K562 (cell line): ENCODE data around the gene CRABP2. TPM values are rescaled to one million over a fixed set of nuclear protein-coding genes. Genes with fewer than 3 reads are reported as not detected.

ENCODE experiments used
- ATAC-seq: fragments of 200-7000 bp; cut with Tn5 transposase; 3 replicates; pipeline ENCODE4 v1.9.1; 2020; ENCODE audit warnings: moderate library complexity
- BruUV-seq: library from RNA; stranded (reverse); fragments of 400-500 nt; replicated peaks from 2 replicates; lab custom pipeline; 2021; lab: Mats Ljungman, UMichigan
- CTCF ChIA-PET: fragments of 300-600 bp; formaldehyde crosslinking; extraction: SDS; loops from one replicate; lab custom pipeline; 2021; ENCODE audit warnings: low intra/inter-chr PET ratio; lab: Yijun Ruan, JAX
- POLR2A ChIA-PET: fragments of 300-600, 350-650 bp; sonication (Branson Sonifier 250); formaldehyde crosslinking; extraction: SDS; loops from one replicate; lab custom pipeline; 2021; ENCODE audit warnings: antibody characterized with exemption, inconsistent platforms; lab: Yijun Ruan, JAX
- DNase-seq, 4 experiments: peaks; one replicate each; pipeline versions ENCODE4 v3.0.0 to v3.0.0-alpha.2; 2011 to 2018; ENCODE audit warnings: low spot score in 3 of 4, mixed read lengths in 3 of 4; ENCODE audit errors: extremely low read depth in 1 of 4
- FAIRE-seq: peaks from 2 replicates; lab custom pipeline; 2011; peaks lifted over from hg19 to GRCh38; lab: Jason Lieb, UNC
- H2AFZ ChIP-seq: 2 replicates; pipeline ENCODE4 v1.6.0; 2011; ENCODE audit warnings: low read depth, low read length, control low read depth, inconsistent platforms
- H3K27ac ChIP-seq: fragments of 200-600 bp; 3 replicates; pipeline ENCODE4 v1.8.0; 2011; ENCODE audit warnings: low read depth, mild to moderate bottlenecking, control low read depth, inconsistent platforms, low read length, moderate library complexity, mixed read lengths; ENCODE audit errors: extremely low read depth
- H3K27me3 ChIP-seq, 2 experiments: fragments of 300-600 bp in 1 of 2; 2 replicates in 1 of 2; 3 replicates in 1 of 2; pipeline versions ENCODE4 v1.6.0 to v1.8.0; 2011; ENCODE audit warnings: inconsistent platforms in 2 of 2, low read length in 2 of 2, mild to moderate bottlenecking in 1 of 2, mixed read lengths in 1 of 2, moderate library complexity in 1 of 2; ENCODE audit not compliant: control insufficient read depth in 2 of 2, insufficient read depth in 2 of 2
- H3K36me3 ChIP-seq: fragments of 300-600 bp; 3 replicates; pipeline ENCODE4 v1.8.0; 2011; ENCODE audit warnings: mild to moderate bottlenecking, low read length, inconsistent platforms; ENCODE audit not compliant: control insufficient read depth, insufficient read depth
- H3K4me1 ChIP-seq, 2 experiments: fragments of 200-600 bp in 1 of 2; replicated peaks in 1 of 2; 2 replicates in 1 of 2; 3 replicates in 1 of 2; pipeline versions ENCODE4 v1.5.1 to v1.8.0; 2011; ENCODE audit warnings: inconsistent platforms in 2 of 2, low read length in 2 of 2, mild to moderate bottlenecking in 1 of 2, mixed read lengths in 1 of 2, moderate library complexity in 1 of 2; ENCODE audit not compliant: control insufficient read depth in 2 of 2, insufficient read depth in 2 of 2
- H3K4me2 ChIP-seq: 2 replicates; pipeline ENCODE4 v1.6.1; 2011; ENCODE audit warnings: low read length, control low read depth, inconsistent platforms, mixed read lengths; ENCODE audit not compliant: insufficient read depth
- H3K4me3 ChIP-seq: fragments of 200-600 bp; sonication (generic), shearing (Covaris generic); 2 replicates; pipeline ENCODE4 v1.5.1; 2016; ENCODE audit warnings: control low read depth, inconsistent platforms
- H3K79me2 ChIP-seq: fragments of 200-600 bp; 3 replicates; pipeline ENCODE4 v1.8.0; 2011; ENCODE audit warnings: low read length, inconsistent platforms; ENCODE audit not compliant: control insufficient read depth, insufficient read depth
- H3K9ac ChIP-seq, 2 experiments: 2 replicates each; pipeline versions ENCODE4 v1.6.0 to v1.6.1; 2011; ENCODE audit warnings: low read depth in 2 of 2, low read length in 2 of 2, control low read depth in 1 of 2, inconsistent platforms in 1 of 2, mild to moderate bottlenecking in 1 of 2, mixed read lengths in 1 of 2; ENCODE audit not compliant: insufficient read depth in 1 of 2
- H3K9me1 ChIP-seq: one replicate; pipeline ENCODE4 v1.6.0; 2011; ENCODE audit warnings: inconsistent platforms, mild to moderate bottlenecking, low read length, moderate library complexity; ENCODE audit not compliant: control insufficient read depth, insufficient read depth
- H3K9me3 ChIP-seq: replicated peaks from 2 replicates; pipeline ENCODE4 v1.5.1; 2011; ENCODE audit warnings: low read depth, low read length, inconsistent platforms; ENCODE audit not compliant: control insufficient read depth, insufficient read depth
- H4K20me1 ChIP-seq: replicated peaks from 2 replicates; pipeline ENCODE4 v1.6.1; 2011; ENCODE audit warnings: low read length, inconsistent platforms, mixed read lengths; ENCODE audit not compliant: control insufficient read depth, insufficient read depth
- BCOR ChIP-seq: fragments of 450-650 bp; IDR thresholded peaks from 2 replicates; pipeline ENCODE4 v1.6.1; 2016
- CBX3 ChIP-seq, 2 experiments: IDR thresholded peaks; 1 replicate in 1 of 2; 2 replicates in 1 of 2; pipeline ENCODE4 v1.6.1; 2012; ENCODE audit warnings: inconsistent platforms in 2 of 2, low read length in 2 of 2, borderline replicate concordance in 1 of 2, control low read depth in 1 of 2
- DACH1 ChIP-seq: fragments of 450-650 bp; IDR thresholded peaks from 2 replicates; pipeline ENCODE4 v1.6.1; 2018; ENCODE audit not compliant: partially characterized antibody
- RAD51 ChIP-seq: fragments of 450-650 bp; IDR thresholded peaks from 2 replicates; pipeline ENCODE4 v1.7.1; 2016; ENCODE audit warnings: low read depth, mild to moderate bottlenecking, borderline replicate concordance
- RBM25 ChIP-seq: fragments of 200-400 bp; formaldehyde crosslinking; IDR thresholded peaks from 2 replicates; pipeline ENCODE4 v1.6.1; 2018; ENCODE audit warnings: low read length, low read depth, moderate library complexity; ENCODE audit not compliant: severe bottlenecking
- ZKSCAN8 ChIP-seq: fragments of 200-800 bp; sonication (Bioruptor generic); IDR thresholded peaks from 2 replicates; pipeline ENCODE4 v1.6.1; 2016; ENCODE audit warnings: missing genetic modification characterization, missing compliant biosample characterization
- ZNF507 ChIP-seq: conservative IDR thresholded peaks from 2 replicates; pipeline ENCODE4 v1.6.1; 2017; ENCODE audit warnings: missing genetic modification characterization, missing compliant biosample characterization
- ZNF583 ChIP-seq: fragments of 250-450 bp; sonication (Bioruptor Pico); IDR thresholded peaks from 2 replicates; pipeline ENCODE4 v1.4.0; 2020
- WGBS: fragments of 100-300 bp; shearing (Covaris generic); methylation state at CpG from one replicate; pipeline ENCODE4 v1.1.6; 2016; ENCODE audit warnings: low coverage, mixed read lengths; ENCODE audit not compliant: insufficient coverage; ENCODE audit errors: missing lambda C conversion rate; 5-methylcytosine and 5-hydroxymethylcytosine counted together
- in situ Hi-C: fragments of 300-500 bp; cut with MboI; formaldehyde crosslinking; loops from 4 replicates; pipeline ENCODE4 v1.15.0; 2018; ENCODE audit warnings: inconsistent platforms, mixed read lengths
- intact Hi-C: fragments of 100-400 bp; cut with micrococcal nuclease; formaldehyde crosslinking; loops from 2 replicates; pipeline ENCODE4 v1.14.2; 2022
- polyA plus RNA-seq, 8 experiments: library from polyadenylated mRNA; depleted of rRNA in 4 of 8; stranded (reverse) in 5 of 8; unstranded in 3 of 8; fragments of >200 nt; fragmentation: Nextera tagmentation in 2 of 8; fragmentation: Illumina TruSeq in 1 of 8; extraction: Ambion mirVana in 2 of 8; extraction: Trizol in 1 of 8; gene quantifications; 2 replicates each; pipeline versions ENCODE4 v1.2.1 to v1.2.3, GENCODE V29; 2011 to 2014; ENCODE audit warnings: inconsistent platforms in 1 of 8, missing spikeins in 1 of 8
- total RNA-seq, 7 experiments: library from RNA; depleted of rRNA in 6 of 7; stranded (reverse); fragments of >200 nt in 6 of 7; fragmentation: Illumina TruSeq in 2 of 7; extraction: Trizol in 2 of 7; gene quantifications; 2 replicates each; pipeline versions ENCODE4 v1.2.1 to v1.2.3, GENCODE V29; 2011 to 2021; ENCODE audit warnings: low replicate concordance in 1 of 7
- TF ChIP-seq, protein P1 (sequence below): fragments of 200-800 bp; sonication (Bioruptor generic); IDR thresholded peaks from 2 replicates; pipeline ENCODE4 v1.6.1; 2016; ENCODE audit warnings: missing genetic modification characterization, missing compliant biosample characterization

The CRABP2 gene
- total and polyA plus RNA-seq, 9 of the 15 experiments (the other 6 are each of a cell fraction or from before 2014, with no cell fraction given): 0.30 to 2.5 (median 0.82) TPM

DNA sequence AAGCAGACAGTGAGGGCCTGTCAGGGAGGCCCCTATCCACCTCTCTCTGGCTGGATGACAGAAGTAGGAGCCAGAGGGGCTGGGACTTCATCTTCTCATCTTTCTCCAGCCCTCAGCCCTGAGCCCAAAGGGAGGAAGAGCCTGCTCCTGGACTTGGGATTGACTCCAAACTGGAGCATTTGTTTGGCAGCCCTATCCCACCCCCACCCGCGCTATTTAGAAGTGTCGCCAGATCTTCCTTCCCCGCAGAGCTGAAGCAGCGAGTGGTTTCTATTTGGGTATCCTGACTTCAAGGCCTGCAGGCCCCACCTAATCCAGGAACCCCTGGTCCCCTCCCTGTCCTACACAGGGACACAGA is 37.8 kb downstream of the CRABP2 start (continued):
- no peak for TF ChIP-seq ZKSCAN8 (CRISPR knock-in tag)
- no peak for TF ChIP-seq ZNF507
- TF ChIP-seq RAD51: no peak
- TF ChIP-seq ZNF583: no peak

DNA sequence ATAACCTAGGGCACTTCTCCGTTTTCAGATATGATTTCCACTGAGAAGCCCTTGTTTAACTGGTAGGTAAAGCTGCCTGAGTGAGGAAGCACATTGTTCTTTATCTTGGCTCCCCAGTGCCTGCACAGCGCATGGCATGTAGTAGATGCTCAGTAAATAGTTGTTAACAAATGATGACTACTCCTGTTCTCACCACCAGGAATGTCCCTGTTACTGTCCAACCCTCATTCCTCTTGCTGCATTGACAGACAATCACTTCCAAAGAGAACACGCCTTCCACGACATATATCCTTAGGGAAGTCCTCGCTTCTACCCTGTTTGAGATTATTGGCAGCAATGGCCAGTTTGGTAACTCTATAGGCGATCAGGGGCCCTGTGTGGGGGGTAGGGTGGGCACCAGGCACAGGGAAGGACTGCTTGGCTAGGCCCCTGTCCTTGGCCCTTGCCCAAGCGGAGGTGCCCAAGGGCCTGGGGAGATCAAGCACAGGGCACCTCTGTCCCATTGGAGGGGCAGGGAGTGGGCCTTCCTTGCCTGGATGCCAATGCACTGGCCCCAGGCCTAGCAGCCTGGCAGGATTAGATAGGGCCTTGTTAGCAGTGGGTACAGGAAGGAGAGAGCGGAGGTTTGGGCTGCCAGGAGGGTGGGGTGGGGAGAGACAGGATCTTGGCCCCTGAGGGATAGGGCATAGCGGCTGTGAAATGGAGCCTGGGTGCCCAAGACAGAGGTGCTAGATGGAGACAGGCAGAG is 38.3 kb downstream of the CRABP2 start:
- WGBS: 80% methylated on average over 9 of the region's 9 CpGs
- Histone ChIP-seq H3K9ac (peak overlapping the region in 1 of 2 experiments; percentile 84; a peak in 2 of 4 replicates), H3K4me1 (peaks cover 39 to 80% of the 10 kb centered on the region in 2 experiments), H4K20me1 (no peaks in the 10 kb centered on the region), H3K27ac (no peak overlapping the region; the same call in 2 of the 3 replicates), H3K4me2 (no peak overlapping the region), H3K9me1 (no peaks in the 10 kb centered on the region)
- FAIRE-seq (no peak), ATAC-seq (no peak), DNase-seq (peak in 1 of 4 experiments; percentile 32)
- CTCF ChIA-PET: no interaction called here
- no peak for TF ChIP-seq DACH1
- TF ChIP-seq BCOR: peak; percentile 41; the same call in 1 of the 2 replicates
- TF ChIP-seq CBX3 (IDR thresholded peaks at IDR 0.05; ENCODE audit: borderline replicate concordance in 1 of 2, low read length in 2 of 2): peak in 1 of 2 experiments; percentile 11; a peak in 1 of 3 replicates
- TF ChIP-seq, protein P1, sequence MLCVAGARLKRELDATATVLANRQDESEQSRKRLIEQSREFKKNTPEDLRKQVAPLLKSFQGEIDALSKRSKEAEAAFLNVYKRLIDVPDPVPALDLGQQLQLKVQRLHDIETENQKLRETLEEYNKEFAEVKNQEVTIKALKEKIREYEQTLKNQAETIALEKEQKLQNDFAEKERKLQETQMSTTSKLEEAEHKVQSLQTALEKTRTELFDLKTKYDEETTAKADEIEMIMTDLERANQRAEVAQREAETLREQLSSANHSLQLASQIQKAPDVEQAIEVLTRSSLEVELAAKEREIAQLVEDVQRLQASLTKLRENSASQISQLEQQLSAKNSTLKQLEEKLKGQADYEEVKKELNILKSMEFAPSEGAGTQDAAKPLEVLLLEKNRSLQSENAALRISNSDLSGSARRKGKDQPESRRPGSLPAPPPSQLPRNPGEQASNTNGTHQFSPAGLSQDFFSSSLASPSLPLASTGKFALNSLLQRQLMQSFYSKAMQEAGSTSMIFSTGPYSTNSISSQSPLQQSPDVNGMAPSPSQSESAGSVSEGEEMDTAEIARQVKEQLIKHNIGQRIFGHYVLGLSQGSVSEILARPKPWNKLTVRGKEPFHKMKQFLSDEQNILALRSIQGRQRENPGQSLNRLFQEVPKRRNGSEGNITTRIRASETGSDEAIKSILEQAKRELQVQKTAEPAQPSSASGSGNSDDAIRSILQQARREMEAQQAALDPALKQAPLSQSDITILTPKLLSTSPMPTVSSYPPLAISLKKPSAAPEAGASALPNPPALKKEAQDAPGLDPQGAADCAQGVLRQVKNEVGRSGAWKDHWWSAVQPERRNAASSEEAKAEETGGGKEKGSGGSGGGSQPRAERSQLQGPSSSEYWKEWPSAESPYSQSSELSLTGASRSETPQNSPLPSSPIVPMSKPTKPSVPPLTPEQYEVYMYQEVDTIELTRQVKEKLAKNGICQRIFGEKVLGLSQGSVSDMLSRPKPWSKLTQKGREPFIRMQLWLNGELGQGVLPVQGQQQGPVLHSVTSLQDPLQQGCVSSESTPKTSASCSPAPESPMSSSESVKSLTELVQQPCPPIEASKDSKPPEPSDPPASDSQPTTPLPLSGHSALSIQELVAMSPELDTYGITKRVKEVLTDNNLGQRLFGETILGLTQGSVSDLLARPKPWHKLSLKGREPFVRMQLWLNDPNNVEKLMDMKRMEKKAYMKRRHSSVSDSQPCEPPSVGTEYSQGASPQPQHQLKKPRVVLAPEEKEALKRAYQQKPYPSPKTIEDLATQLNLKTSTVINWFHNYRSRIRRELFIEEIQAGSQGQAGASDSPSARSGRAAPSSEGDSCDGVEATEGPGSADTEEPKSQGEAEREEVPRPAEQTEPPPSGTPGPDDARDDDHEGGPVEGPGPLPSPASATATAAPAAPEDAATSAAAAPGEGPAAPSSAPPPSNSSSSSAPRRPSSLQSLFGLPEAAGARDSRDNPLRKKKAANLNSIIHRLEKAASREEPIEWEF (CRISPR knock-in tag): no peak
- TF ChIP-seq RBM25: peak; percentile 68
- TF ChIP-seq, all 486 proteins: peak for 3
- Histone ChIP-seq H3K27me3 (no peaks in the 10 kb centered on the region), H3K36me3 (no peaks in the 10 kb centered on the region), H3K4me3 (no peak overlapping the region), H3K79me2 (peaks cover 6% of the 10 kb centered on the region; the same call in 1 of the 3 replicates), H3K9me3 (no peaks in the 10 kb centered on the region), H2AFZ (no peak overlapping the region)
- in situ Hi-C loops (no loop called here), intact Hi-C loops (no loop called here)
- POLR2A ChIA-PET: interaction anchor here (0.8 kb wide), 1 partner anchor 40 kb away, joined by 3 read pairs; no protein-coding TSS in a partner anchor
- BruUV-seq: no TSS peak
